Keratinocyte (primary cell): ENCODE data around the gene TKT. TPM values are rescaled to one million over a fixed set of nuclear protein-coding genes. Genes with fewer than 3 reads are reported as not detected.

Experiments
- DNase-seq: peaks from one replicate; pipeline ENCODE4 v3.0.0-alpha.2; 2011; ENCODE audit warnings: low read depth, missing footprints, low spot score
- FAIRE-seq: peaks from 2 replicates; lab custom pipeline; 2011; peaks lifted over from hg19 to GRCh38; lab: Jason Lieb, UNC
- H2AFZ ChIP-seq: 2 replicates; pipeline ENCODE4 v1.6.0; 2012; ENCODE audit warnings: low read length, control low read depth, inconsistent platforms; ENCODE audit not compliant: control insufficient read depth
- H3K27ac ChIP-seq: 2 replicates; pipeline ENCODE4 v1.5.1; 2011; ENCODE audit warnings: low read length; ENCODE audit not compliant: control insufficient read depth, insufficient read depth
- H3K27me3 ChIP-seq: 3 replicates; pipeline ENCODE4 v1.6.0; 2011; ENCODE audit warnings: low read length; ENCODE audit not compliant: control insufficient read depth, insufficient read depth; ENCODE audit errors: extremely low read depth
- H3K36me3 ChIP-seq, 2 experiments: 2 replicates in 1 of 2; 3 replicates in 1 of 2; pipeline ENCODE4 v1.5.1; 2011; ENCODE audit warnings: low read length in 2 of 2, mild to moderate bottlenecking in 1 of 2; ENCODE audit not compliant: control insufficient read depth in 2 of 2, insufficient read depth in 2 of 2; ENCODE audit errors: extremely low read depth in 1 of 2
- H3K4me1 ChIP-seq: 3 replicates; pipeline ENCODE4 v1.5.1; 2011; ENCODE audit warnings: low read length; ENCODE audit not compliant: control insufficient read depth, insufficient read depth; ENCODE audit errors: extremely low read depth
- H3K4me2 ChIP-seq: 3 replicates; pipeline ENCODE4 v1.6.0; 2011; ENCODE audit warnings: low read depth, low read length; ENCODE audit not compliant: control insufficient read depth, insufficient read depth; ENCODE audit errors: extremely low read depth
- H3K4me3 ChIP-seq, 3 experiments: fragments of 200-600 bp in 1 of 3; sonication (generic) in 1 of 3; 2 replicates in 2 of 3; 3 replicates in 1 of 3; pipeline ENCODE4 v1.5.1; 2011 to 2016; ENCODE audit warnings: low read length in 3 of 3, mild to moderate bottlenecking in 3 of 3, control low read depth in 2 of 3, inconsistent platforms in 1 of 3, low read depth in 1 of 3, mixed read lengths in 1 of 3, mixed run types in 1 of 3, moderate library complexity in 1 of 3; ENCODE audit not compliant: control insufficient read depth in 2 of 3, insufficient read depth in 2 of 3; ENCODE audit errors: extremely low read depth in 1 of 3
- H3K79me2 ChIP-seq: 2 replicates; pipeline ENCODE4 v1.6.0; 2012; ENCODE audit warnings: low read length; ENCODE audit not compliant: control insufficient read depth, insufficient read depth
- H3K9ac ChIP-seq: 3 replicates; pipeline ENCODE4 v1.6.0; 2011; ENCODE audit warnings: low read length; ENCODE audit not compliant: control insufficient read depth, insufficient read depth; ENCODE audit errors: extremely low read depth
- H3K9me1 ChIP-seq: 3 replicates; pipeline ENCODE4 v1.6.0; 2011; ENCODE audit warnings: low read length; ENCODE audit not compliant: control insufficient read depth, insufficient read depth; ENCODE audit errors: extremely low read depth
- H3K9me3 ChIP-seq: 2 replicates; pipeline ENCODE4 v1.5.1; 2012; ENCODE audit warnings: low read depth, low read length; ENCODE audit not compliant: control insufficient read depth
- H4K20me1 ChIP-seq: 3 replicates; pipeline ENCODE4 v1.6.0; 2011; ENCODE audit warnings: low read length; ENCODE audit not compliant: control insufficient read depth, insufficient read depth; ENCODE audit errors: extremely low read depth
- CTCF ChIP-seq, 3 experiments: IDR thresholded peaks in 1 of 3; conservative IDR thresholded peaks in 1 of 3; optimal IDR thresholded peaks in 1 of 3; 2 replicates in 2 of 3; 3 replicates in 1 of 3; pipeline versions ENCODE3 to v1.5.1; 2011; ENCODE audit warnings: low read length in 3 of 3, mild to moderate bottlenecking in 3 of 3, moderate library complexity in 2 of 3, control low read depth in 1 of 3, inconsistent platforms in 1 of 3; ENCODE audit not compliant: insufficient read depth in 2 of 3; ENCODE audit errors: extremely low read depth in 1 of 3
- EZH2 ChIP-seq: IDR thresholded peaks from one replicate; pipeline ENCODE4 v1.6.1; 2012; ENCODE audit warnings: inconsistent platforms, mild to moderate bottlenecking, low read length, moderate library complexity
- dilution Hi-C: fragments of 300-500 bp; cut with MboI; formaldehyde crosslinking; loops from one replicate; pipeline ENCODE4 v1.7.0; 2020; ENCODE audit warnings: low sequenced_read_pairs; ENCODE audit not compliant: extremely low pct_ligation_motif_present
- polyA plus RNA-seq, 5 experiments: library from polyadenylated mRNA; depleted of rRNA in 3 of 5; stranded (reverse) in 3 of 5; stranded (forward) in 1 of 5; unstranded in 1 of 5; fragments of >200 nt; gene quantifications; 1 replicate in 1 of 5; 2 replicates in 3 of 5; 3 replicates in 1 of 5; pipeline versions ENCODE4 v1.2.1 to v1.2.3, GENCODE V29; 2011 to 2012; ENCODE audit warnings: missing spikeins in 2 of 5, low read depth in 1 of 5, low replicate concordance in 1 of 5

The TKT gene
- polyA plus RNA-seq, 1 donor (not counting 4 experiments of a cell fraction or from before 2014, with no cell fraction given), result 266 TPM

- no peaks in the 10 kb centered on the region for H3K4me1 ChIP-seq
- TF ChIP-seq EZH2 (no peak), CTCF (optimal IDR thresholded peaks at IDR 0.05 in 1 of 3, IDR thresholded peaks at IDR 0.05 in 1 of 3, conservative IDR thresholded peaks at IDR 0.05 in 1 of 3; ENCODE audit: extremely low read depth in 1 of 3, insufficient read depth in 2 of 3, low read length in 3 of 3) (no peak)
- no peak overlapping the region for H2AFZ ChIP-seq
- FAIRE-seq (no peak), DNase-seq (no peak)
- H3K36me3 ChIP-seq, result no peaks in the 10 kb centered on the region
- H3K9me1 ChIP-seq, result no peaks in the 10 kb centered on the region
- no peaks in the 10 kb centered on the region for H3K27me3 ChIP-seq
- no peak overlapping the region for H3K27ac ChIP-seq
- H3K79me2 ChIP-seq, result no peaks in the 10 kb centered on the region
- dilution Hi-C loops, result no loop called here
- H4K20me1 ChIP-seq, result peaks cover 3% of the 10 kb centered on the region
- no peak overlapping the region for H3K4me2 ChIP-seq
- no peaks in the 10 kb centered on the region for H3K9me3 ChIP-seq
- no peak overlapping the region for H3K4me3 ChIP-seq
- H3K9ac ChIP-seq, result no peak overlapping the region
Measured at GRCh38 chr3:53215816-53216215, 40.0 kb downstream of the TKT start.

- Histone ChIP-seq H3K36me3 (no peaks in the 10 kb centered on the region), H3K27ac (no peak overlapping the region), H2AFZ (no peak overlapping the region), H3K4me3 (no peak overlapping the region), H3K4me2 (no peak overlapping the region), H3K4me1 (no peaks in the 10 kb centered on the region), H3K79me2 (no peaks in the 10 kb centered on the region), H3K27me3 (no peaks in the 10 kb centered on the region), H3K9me1 (no peaks in the 10 kb centered on the region), H3K9me3 (peaks cover 3% of the 10 kb centered on the region), H4K20me1 (no peaks in the 10 kb centered on the region), H3K9ac (no peak overlapping the region)
- dilution Hi-C loops, result no loop called here
- TF ChIP-seq EZH2 (no peak), CTCF (optimal IDR thresholded peaks at IDR 0.05 in 1 of 3, IDR thresholded peaks at IDR 0.05 in 1 of 3, conservative IDR thresholded peaks at IDR 0.05 in 1 of 3; ENCODE audit: extremely low read depth in 1 of 3, insufficient read depth in 2 of 3, low read length in 3 of 3) (no peak)
- DNase-seq, result no peak
- FAIRE-seq, result no peak
Measured at GRCh38 chr3:53213276-53213675, 42.5 kb downstream of the TKT start.
